B cell (primary cell): ENCODE measurements around the gene CLDN6. TPM values are rescaled to one million over a fixed set of nuclear protein-coding genes. Genes with fewer than 3 reads are reported as not detected.

Experiments used
- ATAC-seq: fragments of 200-7000 bp; cut with Tn5 transposase; one replicate; pipeline ENCODE4 v1.10.0; 2021; ENCODE audit warnings: low read depth, mild to moderate bottlenecking, moderate number of reproducible peaks, moderate library complexity
- CTCF ChIA-PET: fragments of 350-600 bp; sonication (Branson Sonifier 250); formaldehyde crosslinking; loops from one replicate; lab custom pipeline; 2021; ENCODE audit warnings: antibody characterized with exemption, inconsistent platforms; lab: Charles Lee
- POLR2A ChIA-PET: fragments of 350-600 bp; sonication (Branson Sonifier 250); formaldehyde crosslinking; loops from one replicate; lab custom pipeline; 2021; ENCODE audit warnings: antibody characterized with exemption; lab: Charles Lee
- DNase-seq: peaks from one replicate; pipeline ENCODE4 v3.0.0; 2013
- H2AFZ ChIP-seq: 2 replicates; pipeline ENCODE4 v1.6.1; 2012; ENCODE audit warnings: mild to moderate bottlenecking, low read depth, low read length; ENCODE audit not compliant: insufficient read depth, poor library complexity, severe bottlenecking
- H3K27ac ChIP-seq, 2 donors: 1 replicate in 1 of 2; 2 replicates in 1 of 2; pipeline ENCODE4 v1.5.1; 2012 to 2013; ENCODE audit warnings: low read length in 2 of 2, mild to moderate bottlenecking in 2 of 2, moderate library complexity in 1 of 2
- H3K27me3 ChIP-seq, 4 experiments: fragments of 200-600 bp in 1 of 4; sonication (generic) in 1 of 4; replicated peaks in 1 of 4; 1 replicate in 2 of 4; 2 replicates in 2 of 4; pipeline versions ENCODE4 v1.6.1 to v1.7.0; 2013 to 2016; ENCODE audit warnings: low read length in 3 of 4, mild to moderate bottlenecking in 2 of 4, mixed read lengths in 1 of 4, moderate library complexity in 1 of 4; ENCODE audit not compliant: insufficient read depth in 4 of 4, control insufficient read depth in 3 of 4; ENCODE audit errors: control extremely low read depth in 1 of 4
- H3K36me3 ChIP-seq, 2 experiments: replicated peaks in 1 of 2; 1 replicate in 1 of 2; 2 replicates in 1 of 2; pipeline versions ENCODE4 v1.6.1 to v1.7.1; 2013; ENCODE audit warnings: low read length in 1 of 2; ENCODE audit not compliant: insufficient read depth in 2 of 2, control insufficient read depth in 1 of 2; ENCODE audit errors: control extremely low read depth in 1 of 2, extremely low read depth in 1 of 2
- H3K4me1 ChIP-seq, 2 donors: fragments of 200-600 bp in 1 of 2; sonication (generic) in 1 of 2; 1 replicate in 1 of 2; 2 replicates in 1 of 2; pipeline versions ENCODE4 v1.5.1 to v1.6.1; 2013 to 2017; ENCODE audit warnings: low read length in 2 of 2; ENCODE audit not compliant: control insufficient read depth in 2 of 2, insufficient read depth in 2 of 2
- H3K4me2 ChIP-seq: replicated peaks from 2 replicates; pipeline ENCODE3; 2012; ENCODE audit warnings: mild to moderate bottlenecking, low read depth, low read length; ENCODE audit not compliant: poor library complexity, severe bottlenecking
- H3K4me3 ChIP-seq, 5 experiments: fragments of 200-600 bp in 1 of 5; sonication (generic) in 1 of 5; 1 replicate in 3 of 5; 2 replicates in 2 of 5; pipeline versions ENCODE4 v1.5.1 to v1.7.0; 2011 to 2016; ENCODE audit warnings: low read length in 4 of 5, mild to moderate bottlenecking in 4 of 5, low read depth in 2 of 5, control low read depth in 1 of 5, moderate library complexity in 1 of 5; ENCODE audit not compliant: insufficient read depth in 1 of 5; ENCODE audit errors: control extremely low read depth in 1 of 5, extremely low read depth in 1 of 5
- H3K79me2 ChIP-seq: fragments of 200-600 bp; sonication (generic); one replicate; pipeline ENCODE4 v1.6.0; 2016; ENCODE audit warnings: low read length; ENCODE audit not compliant: control insufficient read depth, insufficient read depth
- H3K9ac ChIP-seq: fragments of 200-600 bp; sonication (generic); 2 replicates; pipeline ENCODE4 v1.6.1; 2017; ENCODE audit warnings: mild to moderate bottlenecking, low read length, moderate library complexity
- H3K9me3 ChIP-seq, 3 donors: one replicate each; pipeline versions ENCODE4 v1.6.1 to v1.7.1; 2013; ENCODE audit warnings: low read length in 2 of 3; ENCODE audit not compliant: control insufficient read depth in 2 of 3, insufficient read depth in 1 of 3; ENCODE audit errors: control extremely low read depth in 1 of 3
- H4K20me1 ChIP-seq: 2 replicates; pipeline ENCODE4 v1.6.0; 2012; ENCODE audit warnings: mild to moderate bottlenecking, low read length; ENCODE audit not compliant: insufficient read depth, control insufficient read depth, poor library complexity, severe bottlenecking
- H3K27ac Mint-ChIP-seq: one replicate; pipeline ENCODE4 v1.8.0; 2021; ENCODE audit warnings: mixed read lengths
- H3K27me3 Mint-ChIP-seq: one replicate; pipeline ENCODE4 v1.8.0; 2021; ENCODE audit warnings: mixed read lengths
- H3K4me1 Mint-ChIP-seq: one replicate; pipeline ENCODE4 v1.8.0; 2021; ENCODE audit warnings: mixed read lengths
- H3K4me3 Mint-ChIP-seq: one replicate; pipeline ENCODE4 v1.8.0; 2021; ENCODE audit warnings: mixed read lengths
- H3K9me3 Mint-ChIP-seq: one replicate; pipeline ENCODE4 v1.8.0; 2022; ENCODE audit warnings: mixed read lengths; ENCODE audit not compliant: insufficient read depth
- EZH2 ChIP-seq: IDR thresholded peaks from 2 replicates; pipeline ENCODE4 v1.6.1; 2012; ENCODE audit warnings: borderline replicate concordance, low read depth, mild to moderate bottlenecking, moderate library complexity, low read length; ENCODE audit not compliant: insufficient read depth, poor library complexity, severe bottlenecking
- WGBS: methylation state at CpG from one replicate; pipeline ENCODE4 v1.1.5; 2013; ENCODE audit warnings: missing lambda C conversion rate; ENCODE audit not compliant: insufficient coverage; 5-methylcytosine and 5-hydroxymethylcytosine counted together
- intact Hi-C: fragments of 100-400 bp; cut with micrococcal nuclease; formaldehyde crosslinking; loops from one replicate; pipeline ENCODE4 v1.10.0; 2022
- polyA plus RNA-seq: library from polyadenylated mRNA; depleted of rRNA; stranded (reverse); fragments of >200 nt; gene quantifications from 2 replicates; pipeline ENCODE4 v1.2.3, GENCODE V29; 2012
- total RNA-seq, 2 donors: library from RNA; stranded (reverse); fragments of 120-200 nt in 1 of 2; gene quantifications; 1 replicate in 1 of 2; 2 replicates in 1 of 2; pipeline versions ENCODE4 v1.2.3 to v1.2.4, GENCODE V29; 2013 to 2022
- TF ChIP-seq, protein P1 (sequence below): fragments of 200-600 bp; IDR thresholded peaks from one replicate; pipeline ENCODE4 v1.8.0; 2022; ENCODE audit warnings: antibody characterized with exemption, mild to moderate bottlenecking

CLDN6 gene
- total and polyA plus RNA-seq, 2 donors (not counting 1 experiment from before 2014, with no cell fraction given) = not detected

DNA sequence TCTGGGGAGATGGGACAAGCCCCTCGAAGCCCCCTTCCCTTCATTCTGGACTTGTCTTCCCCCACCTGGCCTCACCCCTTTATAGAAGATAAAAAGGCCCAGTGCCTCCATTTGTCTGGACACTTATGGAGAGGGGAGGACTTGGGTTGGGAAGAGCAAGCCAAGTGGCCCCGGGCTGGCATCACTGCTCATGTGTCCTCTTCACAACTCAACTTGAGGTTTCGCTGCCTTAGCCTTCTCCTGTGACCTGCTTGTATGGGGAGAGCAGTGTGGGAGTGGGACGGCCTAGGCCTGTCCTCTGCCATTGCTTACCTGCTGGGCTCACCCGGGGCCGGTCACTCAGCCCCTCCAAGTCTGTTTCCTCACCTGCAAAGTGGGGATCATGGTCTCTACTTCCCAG, 47.4 kb downstream of the CLDN6 start:
- Histone ChIP-seq H3K36me3 (no peaks in the 10 kb centered on the region), H3K4me2 (peak overlapping the region; percentile 99), H3K4me3 (peak overlapping the region in 1 of 5 experiments; percentile 58), H3K9ac (no peak overlapping the region), H3K79me2 (no peaks in the 10 kb centered on the region), H4K20me1 (peaks cover 24% of the 10 kb centered on the region), H3K27ac (no peak overlapping the region), H3K9me3 (peaks cover 0 to 19% (median 0%) of the 10 kb centered on the region in 3 donors), H3K4me1 (peaks cover 36 to 41% of the 10 kb centered on the region in 2 donors), H2AFZ (no peak overlapping the region), H3K27me3 (peaks cover 0 to 38% (median 11%) of the 10 kb centered on the region in 4 experiments)
- no peak for ATAC-seq
- H3K27me3 Mint-ChIP-seq = peaks cover 12% of the 10 kb centered on the region
- H3K27ac Mint-ChIP-seq = no peak overlapping the region
- POLR2A ChIA-PET = interaction anchor here (0.6 to 1.3 kb wide), 2 partner anchors 10 to 58 kb away, joined by 6 to 7 read pairs; partner anchors contain the start of gene PKMYT1
- peak overlapping the region; percentile 67 for H3K4me3 Mint-ChIP-seq
- CTCF ChIA-PET = interaction anchor here (0.9 to 1.5 kb wide), 3 partner anchors 10 to 16 kb away, joined by 3 to 4 read pairs (median 3); no protein-coding TSS in a partner anchor
- intact Hi-C loops = no loop called here
- 97% methylated on average over 3 of the region's 6 CpGs for WGBS
- DNase-seq = no peak
- H3K4me1 Mint-ChIP-seq = peaks cover 16% of the 10 kb centered on the region
- TF ChIP-seq EZH2 = no peak
- TF ChIP-seq, protein P1, sequence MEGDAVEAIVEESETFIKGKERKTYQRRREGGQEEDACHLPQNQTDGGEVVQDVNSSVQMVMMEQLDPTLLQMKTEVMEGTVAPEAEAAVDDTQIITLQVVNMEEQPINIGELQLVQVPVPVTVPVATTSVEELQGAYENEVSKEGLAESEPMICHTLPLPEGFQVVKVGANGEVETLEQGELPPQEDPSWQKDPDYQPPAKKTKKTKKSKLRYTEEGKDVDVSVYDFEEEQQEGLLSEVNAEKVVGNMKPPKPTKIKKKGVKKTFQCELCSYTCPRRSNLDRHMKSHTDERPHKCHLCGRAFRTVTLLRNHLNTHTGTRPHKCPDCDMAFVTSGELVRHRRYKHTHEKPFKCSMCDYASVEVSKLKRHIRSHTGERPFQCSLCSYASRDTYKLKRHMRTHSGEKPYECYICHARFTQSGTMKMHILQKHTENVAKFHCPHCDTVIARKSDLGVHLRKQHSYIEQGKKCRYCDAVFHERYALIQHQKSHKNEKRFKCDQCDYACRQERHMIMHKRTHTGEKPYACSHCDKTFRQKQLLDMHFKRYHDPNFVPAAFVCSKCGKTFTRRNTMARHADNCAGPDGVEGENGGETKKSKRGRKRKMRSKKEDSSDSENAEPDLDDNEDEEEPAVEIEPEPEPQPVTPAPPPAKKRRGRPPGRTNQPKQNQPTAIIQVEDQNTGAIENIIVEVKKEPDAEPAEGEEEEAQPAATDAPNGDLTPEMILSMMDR = no peak
- H3K9me3 Mint-ChIP-seq = no peaks in the 10 kb centered on the region
